HS-5 (cell line): Measurements from ENCODE around the gene DNAI4.
"Not testable (repeated sequence)": the region's sequence is repeated elsewhere in the genome, so short reads cannot be mapped to it uniquely, and the experiment has no call there.

Experiments
- DNase-seq: peaks from one replicate; pipeline ENCODE4 v3.0.0-alpha.2; 2012; ENCODE audit warnings: low read depth

Gene DNAI4

DNA sequence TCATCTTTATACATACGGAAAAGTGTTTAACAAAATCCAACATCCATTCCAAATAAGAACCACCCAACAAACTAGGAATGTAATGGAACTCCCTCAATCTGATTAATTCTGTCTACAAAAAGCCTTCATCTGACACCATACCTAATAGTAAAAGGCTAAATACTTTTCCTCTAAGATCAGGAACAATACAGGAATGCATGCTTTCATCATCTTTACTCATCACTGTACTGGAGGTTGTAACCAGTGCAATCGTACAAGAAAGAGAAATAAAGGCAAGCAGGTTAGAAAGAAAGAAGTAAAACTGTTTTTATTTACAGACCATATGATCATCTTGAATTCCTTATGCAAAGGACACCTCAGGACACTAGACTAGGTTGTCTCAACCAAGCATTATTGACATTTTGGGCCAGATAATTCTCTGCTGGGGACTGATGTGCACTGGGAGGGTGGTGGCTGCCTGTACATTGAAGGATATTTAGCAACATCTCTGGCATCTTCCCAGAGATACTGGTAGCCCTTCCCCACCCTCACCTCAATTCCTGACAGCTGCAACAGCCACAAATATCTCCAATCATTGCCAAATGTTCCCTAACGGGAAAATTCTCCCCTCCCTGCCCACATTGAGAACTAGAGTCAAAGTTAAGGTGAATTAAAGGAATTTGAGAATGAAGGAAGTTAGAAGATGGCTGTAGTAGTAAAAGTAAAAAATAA lies 93.0 kb downstream of the DNAI4 start:
- DNase-seq, result no peak

DNA sequence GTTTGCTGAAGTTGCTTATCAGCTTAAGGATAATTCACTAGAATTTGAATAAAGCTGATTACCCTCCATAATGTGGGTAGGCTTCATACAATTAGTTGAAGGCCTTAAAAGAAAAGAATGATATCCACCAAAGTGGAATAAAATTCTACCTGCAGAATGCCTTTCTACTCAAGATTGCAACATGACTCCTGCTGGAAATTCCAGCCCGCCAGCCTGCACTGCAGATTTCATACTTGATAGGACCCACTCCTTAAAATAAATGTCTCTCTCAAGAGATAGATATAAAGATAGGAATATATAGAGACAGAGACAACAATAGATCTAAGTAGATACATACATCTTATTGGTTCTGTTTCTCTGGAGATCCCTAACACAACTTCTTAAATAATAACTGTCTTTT lies 99.9 kb downstream of the DNAI4 start:
- no peak for DNase-seq

DNA sequence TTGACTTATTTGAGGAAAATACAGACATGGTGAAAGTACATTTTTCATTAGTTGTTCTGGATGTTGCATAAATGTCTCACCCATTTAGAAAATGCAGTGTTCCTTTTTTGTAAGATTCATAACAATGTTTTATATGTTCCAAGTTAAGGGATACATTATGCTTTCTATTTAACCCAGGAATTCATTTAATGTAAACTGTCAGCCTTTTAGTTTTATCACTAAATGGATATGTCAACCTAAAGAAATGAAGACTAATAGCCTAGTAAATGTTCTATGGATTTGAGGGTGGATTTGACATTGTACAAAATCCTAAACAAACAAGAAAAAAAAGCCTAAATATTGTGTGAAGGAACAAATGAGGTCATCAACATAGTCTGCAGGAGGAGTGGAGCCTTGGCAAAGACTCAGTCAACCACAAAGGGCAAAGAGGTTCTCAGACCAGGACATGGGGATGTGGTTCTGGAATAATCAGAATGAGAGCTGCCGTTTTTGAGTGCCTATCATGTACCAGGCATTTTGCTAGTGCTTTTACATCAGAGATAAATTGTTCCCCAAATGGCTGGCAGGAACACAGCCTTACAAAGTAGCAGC lies 114.8 kb downstream of the DNAI4 start:
- no peak for DNase-seq

DNA sequence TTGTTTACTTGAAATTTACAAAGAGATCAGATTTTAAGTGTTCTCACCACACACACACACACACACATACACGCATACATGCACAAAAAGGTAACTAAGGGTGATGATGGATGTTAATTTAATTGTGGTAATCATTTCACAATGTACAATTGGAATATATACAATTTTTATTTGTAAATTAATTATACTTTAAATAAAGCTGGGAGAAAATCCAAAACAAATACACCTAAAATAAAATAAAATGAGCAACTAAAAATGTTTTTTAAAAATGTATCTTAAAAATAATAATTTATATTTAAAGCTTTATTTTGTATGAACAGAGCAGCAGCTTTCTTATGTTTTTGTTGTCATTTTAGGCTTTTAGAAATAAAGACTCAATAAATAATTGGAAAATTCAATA lies 115.4 kb downstream of the DNAI4 start:
- no peak for DNase-seq

DNA sequence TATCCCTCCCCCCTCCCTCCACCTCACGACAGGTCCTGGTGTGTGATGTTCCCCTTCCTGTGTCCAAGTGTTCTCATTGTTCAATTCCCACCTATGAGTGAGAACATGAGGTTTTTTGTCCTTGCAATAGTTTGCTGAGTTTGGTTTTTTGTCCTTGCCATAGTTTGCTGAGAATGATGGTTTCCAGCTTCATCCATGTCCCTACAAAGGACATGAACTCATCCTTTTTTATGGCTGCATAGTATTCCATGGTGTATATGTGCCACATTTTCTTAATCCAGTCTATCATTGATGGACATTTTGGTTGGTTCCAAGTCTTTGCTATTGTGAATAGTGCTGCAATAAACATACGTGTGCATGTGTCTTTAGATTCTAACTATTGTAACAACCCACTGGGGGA lies 128.8 kb downstream of the DNAI4 start:
- not testable (repeated sequence) for DNase-seq

GRCh38 chr1:66791621-66792610 lies 132.7 kb downstream of the DNAI4 start:
- DNase-seq, result no peak

GRCh38 chr1:66788231-66788939 lies 136.3 kb downstream of the DNAI4 start:
- no peak for DNase-seq

- DNase-seq, result no peak
Observed at GRCh38 chr1:66787641-66788040, 137.0 kb downstream of the DNAI4 start.

GRCh38 chr1:66785800-66786199 lies 138.9 kb downstream of the DNAI4 start:
- DNase-seq, result not testable (repeated sequence)

- DNase-seq, result no peak
Observed at GRCh38 chr1:66779475-66780078, 145.1 kb downstream of the DNAI4 start.

- no peak for DNase-seq
Observed at GRCh38 chr1:66778969-66779368, 145.7 kb downstream of the DNAI4 start.

- no peak for DNase-seq
Observed at GRCh38 chr1:66778266-66778665, 146.4 kb downstream of the DNAI4 start.

- DNase-seq, result no peak
Observed at GRCh38 chr1:66777831-66778230, 146.8 kb downstream of the DNAI4 start.

- no peak for DNase-seq
Observed at GRCh38 chr1:66775646-66776045, 149.0 kb downstream of the DNAI4 start.

- DNase-seq, result no peak
Observed at GRCh38 chr1:66774438-66774837, 150.2 kb downstream of the DNAI4 start.

DNA sequence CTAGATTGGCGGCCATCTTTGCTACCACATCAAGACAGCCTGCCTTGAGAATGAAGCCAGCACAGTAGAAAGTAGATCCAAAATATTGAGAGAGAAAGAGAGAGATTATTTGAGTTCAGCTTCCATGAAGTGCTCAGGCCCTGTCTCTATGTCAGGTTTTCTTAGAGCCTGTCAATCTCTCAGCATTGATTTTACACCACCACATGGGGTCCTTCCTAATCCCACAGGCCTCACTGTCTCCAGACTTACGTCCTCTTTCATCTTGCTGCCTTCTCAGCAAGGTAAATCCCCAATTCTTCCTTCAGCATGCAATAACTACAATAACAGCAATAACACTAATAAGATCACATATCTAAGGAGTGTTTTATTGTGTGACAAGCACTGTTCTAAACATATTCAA lies 151.4 kb downstream of the DNAI4 start:
- DNase-seq, result no peak

DNA sequence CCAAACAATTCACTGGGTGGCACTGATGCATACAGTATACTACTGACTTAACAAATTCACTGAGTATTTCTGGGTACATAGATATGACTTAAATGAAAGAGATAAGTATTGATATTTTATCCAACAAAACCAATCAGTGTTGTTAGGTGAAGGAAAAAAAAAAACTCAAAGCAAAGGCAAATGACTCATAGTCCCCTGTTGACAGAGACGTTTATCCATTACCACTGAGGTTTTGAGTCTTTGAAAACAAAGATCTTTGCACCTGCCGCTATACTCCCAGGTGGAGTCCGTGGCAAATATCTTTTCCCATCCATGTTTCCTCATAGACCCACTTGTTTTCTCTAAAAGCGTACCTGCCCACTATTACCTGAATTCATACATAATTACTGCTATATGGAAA lies 154.0 kb downstream of the DNAI4 start:
- no peak for DNase-seq

- no peak for DNase-seq
Observed at GRCh38 chr1:66770240-66770639, 154.4 kb downstream of the DNAI4 start.

DNA sequence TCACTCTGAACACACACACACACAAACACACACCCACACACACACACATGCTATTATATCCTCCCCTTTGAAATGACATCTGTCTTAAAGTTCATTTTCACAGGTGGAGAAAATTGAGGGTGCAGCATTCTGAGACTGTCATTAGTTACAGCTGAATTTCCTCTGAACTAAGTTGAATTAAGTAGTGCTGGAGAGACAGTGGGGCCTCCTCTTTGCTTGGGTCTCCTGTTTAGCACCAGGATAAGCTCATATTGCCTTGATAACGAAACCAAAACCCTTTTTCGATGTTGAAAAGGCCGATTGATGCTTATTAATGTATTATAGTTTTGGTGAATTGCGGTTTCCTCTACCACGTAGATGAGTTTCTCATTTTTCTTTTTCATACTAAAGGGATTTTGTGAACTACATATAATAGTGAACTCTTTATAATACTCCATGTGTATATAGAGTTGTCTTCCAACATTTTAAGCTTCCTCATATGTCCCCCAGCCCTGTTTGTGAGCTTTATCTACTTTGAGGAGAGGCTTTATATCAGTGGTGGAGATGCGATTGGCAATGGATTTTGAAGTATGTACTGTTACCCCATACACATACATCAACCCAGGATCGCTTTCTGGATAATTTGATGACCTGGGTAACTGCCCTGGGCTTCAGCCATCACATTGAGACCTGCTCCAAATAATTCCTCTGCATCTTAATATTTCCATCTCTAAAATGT lies 155.0 kb downstream of the DNAI4 start:
- no peak for DNase-seq

DNA sequence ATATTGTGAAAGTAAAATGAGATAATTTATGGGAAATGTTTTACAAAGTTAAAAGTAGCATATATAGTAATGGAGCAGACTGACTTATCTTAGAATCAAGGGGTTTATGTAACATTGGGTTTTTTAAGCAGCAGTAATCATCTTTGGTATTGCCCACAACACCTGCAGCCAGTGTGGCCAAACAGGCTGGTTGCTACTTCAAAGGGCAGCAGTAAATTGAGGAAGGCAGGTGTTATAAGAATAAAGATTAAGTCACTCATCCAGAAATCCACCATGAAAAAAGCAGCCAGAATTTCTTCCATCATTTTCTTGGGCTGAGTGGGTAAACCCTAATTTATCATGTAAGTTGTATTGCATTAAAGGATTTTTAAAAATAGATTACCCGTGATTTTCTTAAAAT lies 155.7 kb downstream of the DNAI4 start:
- DNase-seq, result no peak

DNA sequence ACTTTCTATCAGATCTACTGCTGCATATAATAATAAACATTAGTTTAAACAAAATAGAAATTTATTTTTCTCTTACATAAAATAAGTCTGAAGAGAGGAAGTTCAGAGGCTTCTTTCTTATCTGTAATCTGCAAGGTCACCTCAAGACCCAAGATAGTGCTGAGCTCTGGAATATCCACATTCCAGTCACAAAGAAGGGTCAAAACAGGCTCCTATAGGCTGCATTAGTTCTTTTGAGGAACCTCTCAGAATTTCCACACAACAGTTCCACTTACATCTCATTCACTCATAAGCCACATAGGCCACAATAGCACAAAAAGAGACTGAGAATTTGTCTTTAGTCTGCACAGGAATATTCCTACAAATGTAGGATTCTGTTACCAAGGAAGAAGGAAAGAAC lies 157.0 kb downstream of the DNAI4 start:
- DNase-seq, result no peak
